Stimulated activated CD4-positive, alpha-beta T cell treated with anti-CD3 and anti-CD28 coated beads, Interleukin-12 subunit alpha, Interleukin-12 subunit beta, amount 100 ng/mL, for 4 hours (primary cell): Measurements from ENCODE around the gene TMEM202.
"Not testable (repeated sequence)": the region's sequence is repeated elsewhere in the genome, so short reads cannot be mapped to it uniquely, and the experiment has no call there.

Experiments
- DNase-seq: peaks from one replicate; pipeline ENCODE4 v3.0.0-alpha.2; 2020

TMEM202 gene

GRCh38 chr15:72404841-72405240 is 6.7 kb downstream of the TMEM202 start:
- DNase-seq, result no peak

- DNase-seq, result no peak
These were observed 8.8 kb downstream of the TMEM202 start for GRCh38 chr15:72406936-72407335.

- no peak for DNase-seq
These were observed 13.0 kb downstream of the TMEM202 start for GRCh38 chr15:72411111-72411510.

GRCh38 chr15:72411544-72411943 is 13.4 kb downstream of the TMEM202 start:
- DNase-seq, result no peak

- DNase-seq, result not testable (repeated sequence)
These were observed 15.2 kb downstream of the TMEM202 start for GRCh38 chr15:72413337-72413736.

GRCh38 chr15:72415304-72415703 is 17.2 kb downstream of the TMEM202 start:
- no peak for DNase-seq

- DNase-seq, result not testable (repeated sequence)
These were observed 21.7 kb downstream of the TMEM202 start for GRCh38 chr15:72419768-72420167.

GRCh38 chr15:72420576-72420975 is 22.5 kb downstream of the TMEM202 start:
- no peak for DNase-seq

- no peak for DNase-seq
These were observed 23.4 kb downstream of the TMEM202 start for GRCh38 chr15:72421484-72421883.

GRCh38 chr15:72423256-72423655 is 25.2 kb downstream of the TMEM202 start:
- DNase-seq, result no peak

- no peak for DNase-seq
These were observed 28.6 kb downstream of the TMEM202 start for GRCh38 chr15:72426753-72427152.

GRCh38 chr15:72437650-72438316 is 39.7 kb downstream of the TMEM202 start:
- no peak for DNase-seq

- not testable (repeated sequence) for DNase-seq
These were observed 44.7 kb downstream of the TMEM202 start for GRCh38 chr15:72442848-72443247.

GRCh38 chr15:72445426-72445825 is 47.3 kb downstream of the TMEM202 start:
- DNase-seq, result no peak

- no peak for DNase-seq
These were observed 52.7 kb downstream of the TMEM202 start for GRCh38 chr15:72450805-72451204.

GRCh38 chr15:72451224-72451623 is 53.1 kb downstream of the TMEM202 start:
- no peak for DNase-seq

GRCh38 chr15:72456684-72457083 is 58.6 kb downstream of the TMEM202 start:
- no peak for DNase-seq
